WERI-Rb-1 (cell line): ENCODE results near the gene PAPOLB.

Experiments used
- DNase-seq: peaks from one replicate; pipeline ENCODE4 v3.0.0-alpha.2; 2020
- H3K27ac ChIP-seq: fragments of 250-450 bp; sonication (Bioruptor Pico); 2 replicates; pipeline ENCODE4 v1.5.1; 2020; ENCODE audit warnings: mild to moderate bottlenecking, moderate library complexity
- H3K27me3 ChIP-seq: fragments of 250-450 bp; sonication (Bioruptor Pico); 2 replicates; pipeline ENCODE4 v1.5.1; 2021; ENCODE audit warnings: mild to moderate bottlenecking, low read depth, moderate library complexity; ENCODE audit not compliant: insufficient read depth, severe bottlenecking
- H3K36me3 ChIP-seq: fragments of 250-450 bp; sonication (Bioruptor Pico); 2 replicates; pipeline ENCODE4 v1.5.1; 2020; ENCODE audit warnings: mild to moderate bottlenecking, moderate library complexity
- H3K4me3 ChIP-seq: 2 replicates; pipeline ENCODE4 v1.5.1; 2011; ENCODE audit warnings: low read depth, mild to moderate bottlenecking, control low read depth, low read length
- H3K9me3 ChIP-seq: fragments of 250-450 bp; sonication (Bioruptor Pico); 2 replicates; pipeline ENCODE4 v1.5.1; 2021; ENCODE audit warnings: mild to moderate bottlenecking, moderate library complexity; ENCODE audit not compliant: severe bottlenecking
- TF ChIP-seq, protein P1 (sequence below): IDR thresholded peaks from 2 replicates; pipeline ENCODE4 v1.5.1; 2011; ENCODE audit warnings: low read depth, mild to moderate bottlenecking, control low read depth, inconsistent platforms, low read length

The PAPOLB gene

DNA sequence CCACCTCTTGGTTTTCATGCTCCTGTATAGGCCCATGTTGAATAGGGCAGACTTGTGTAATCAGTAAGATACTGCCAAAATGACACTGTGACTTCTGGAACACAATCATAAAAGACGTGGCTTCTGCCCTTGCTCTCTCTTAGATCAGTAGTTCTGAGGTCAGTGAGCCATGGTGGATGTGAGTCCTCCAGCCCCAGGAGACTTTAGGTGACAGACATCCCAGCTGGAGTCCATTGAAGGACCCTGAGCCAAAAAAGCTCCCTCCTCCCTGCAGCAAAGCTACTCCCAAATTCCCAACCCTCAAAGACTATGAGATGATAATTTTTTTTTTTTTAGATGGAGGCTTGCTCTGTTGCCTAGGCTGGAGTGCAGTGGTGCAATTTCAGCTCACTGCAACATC, 24.8 kb upstream of the PAPOLB start:
- H3K27me3 ChIP-seq = no peaks in the 10 kb centered on the region
- no peak overlapping the region for H3K27ac ChIP-seq
- TF ChIP-seq, protein P1, sequence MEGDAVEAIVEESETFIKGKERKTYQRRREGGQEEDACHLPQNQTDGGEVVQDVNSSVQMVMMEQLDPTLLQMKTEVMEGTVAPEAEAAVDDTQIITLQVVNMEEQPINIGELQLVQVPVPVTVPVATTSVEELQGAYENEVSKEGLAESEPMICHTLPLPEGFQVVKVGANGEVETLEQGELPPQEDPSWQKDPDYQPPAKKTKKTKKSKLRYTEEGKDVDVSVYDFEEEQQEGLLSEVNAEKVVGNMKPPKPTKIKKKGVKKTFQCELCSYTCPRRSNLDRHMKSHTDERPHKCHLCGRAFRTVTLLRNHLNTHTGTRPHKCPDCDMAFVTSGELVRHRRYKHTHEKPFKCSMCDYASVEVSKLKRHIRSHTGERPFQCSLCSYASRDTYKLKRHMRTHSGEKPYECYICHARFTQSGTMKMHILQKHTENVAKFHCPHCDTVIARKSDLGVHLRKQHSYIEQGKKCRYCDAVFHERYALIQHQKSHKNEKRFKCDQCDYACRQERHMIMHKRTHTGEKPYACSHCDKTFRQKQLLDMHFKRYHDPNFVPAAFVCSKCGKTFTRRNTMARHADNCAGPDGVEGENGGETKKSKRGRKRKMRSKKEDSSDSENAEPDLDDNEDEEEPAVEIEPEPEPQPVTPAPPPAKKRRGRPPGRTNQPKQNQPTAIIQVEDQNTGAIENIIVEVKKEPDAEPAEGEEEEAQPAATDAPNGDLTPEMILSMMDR = no peak
- no peak for DNase-seq
- H3K9me3 ChIP-seq = no peaks in the 10 kb centered on the region
- no peaks in the 10 kb centered on the region for H3K36me3 ChIP-seq
- no peak overlapping the region for H3K4me3 ChIP-seq

DNA sequence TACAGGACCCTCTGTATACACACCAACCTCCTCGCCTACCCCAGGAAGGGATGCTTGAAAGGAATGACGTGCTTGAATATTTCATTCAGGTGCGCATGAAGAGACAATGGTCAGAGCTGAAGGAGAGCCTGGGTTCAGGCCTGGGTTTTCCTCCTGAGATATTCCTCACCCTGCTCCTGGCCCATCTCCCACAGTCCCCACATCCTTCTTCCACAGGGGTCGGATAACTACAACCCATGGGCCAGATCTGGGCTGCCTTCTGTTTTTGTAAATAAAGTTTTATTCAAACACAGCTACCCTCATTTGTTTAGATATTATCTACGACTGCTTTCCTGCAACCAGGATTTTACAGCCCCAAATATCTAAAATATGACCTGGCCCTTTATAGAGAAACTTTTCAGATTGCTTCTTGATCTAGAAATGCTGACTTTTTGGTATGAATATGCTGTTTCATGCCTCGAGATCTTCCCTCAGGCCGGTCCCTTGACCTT, 23.5 kb upstream of the PAPOLB start:
- Histone ChIP-seq H3K9me3 (no peaks in the 10 kb centered on the region), H3K36me3 (peaks cover 2% of the 10 kb centered on the region), H3K27ac (no peak overlapping the region), H3K27me3 (no peaks in the 10 kb centered on the region), H3K4me3 (no peak overlapping the region)
- TF ChIP-seq, protein P1 = no peak
- no peak for DNase-seq

DNA sequence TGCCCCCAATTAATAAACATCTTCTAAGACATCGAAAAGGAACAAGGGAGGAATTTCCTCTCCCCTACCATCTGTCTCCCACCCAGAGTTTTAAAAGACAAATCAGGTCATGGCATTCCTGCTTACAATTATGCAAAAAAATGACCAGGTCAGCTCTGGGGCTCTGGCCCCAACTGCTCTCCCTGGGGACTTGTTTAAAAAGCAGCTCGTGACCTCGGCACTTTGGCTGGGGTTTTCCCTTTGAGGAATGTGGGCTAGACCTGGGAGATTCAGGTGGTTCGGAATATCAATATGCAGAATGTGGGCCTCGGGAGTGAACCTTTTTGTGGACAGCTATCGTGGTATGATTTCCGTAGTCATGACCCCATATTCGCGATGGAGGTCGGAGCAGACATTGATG, 22.3 kb upstream of the PAPOLB start:
- H3K27ac ChIP-seq = no peak overlapping the region
- no peak for DNase-seq
- H3K27me3 ChIP-seq = no peaks in the 10 kb centered on the region
- TF ChIP-seq, protein P1 = no peak
- peaks cover 8% of the 10 kb centered on the region for H3K36me3 ChIP-seq
- H3K9me3 ChIP-seq = no peaks in the 10 kb centered on the region
- no peak overlapping the region for H3K4me3 ChIP-seq

DNA sequence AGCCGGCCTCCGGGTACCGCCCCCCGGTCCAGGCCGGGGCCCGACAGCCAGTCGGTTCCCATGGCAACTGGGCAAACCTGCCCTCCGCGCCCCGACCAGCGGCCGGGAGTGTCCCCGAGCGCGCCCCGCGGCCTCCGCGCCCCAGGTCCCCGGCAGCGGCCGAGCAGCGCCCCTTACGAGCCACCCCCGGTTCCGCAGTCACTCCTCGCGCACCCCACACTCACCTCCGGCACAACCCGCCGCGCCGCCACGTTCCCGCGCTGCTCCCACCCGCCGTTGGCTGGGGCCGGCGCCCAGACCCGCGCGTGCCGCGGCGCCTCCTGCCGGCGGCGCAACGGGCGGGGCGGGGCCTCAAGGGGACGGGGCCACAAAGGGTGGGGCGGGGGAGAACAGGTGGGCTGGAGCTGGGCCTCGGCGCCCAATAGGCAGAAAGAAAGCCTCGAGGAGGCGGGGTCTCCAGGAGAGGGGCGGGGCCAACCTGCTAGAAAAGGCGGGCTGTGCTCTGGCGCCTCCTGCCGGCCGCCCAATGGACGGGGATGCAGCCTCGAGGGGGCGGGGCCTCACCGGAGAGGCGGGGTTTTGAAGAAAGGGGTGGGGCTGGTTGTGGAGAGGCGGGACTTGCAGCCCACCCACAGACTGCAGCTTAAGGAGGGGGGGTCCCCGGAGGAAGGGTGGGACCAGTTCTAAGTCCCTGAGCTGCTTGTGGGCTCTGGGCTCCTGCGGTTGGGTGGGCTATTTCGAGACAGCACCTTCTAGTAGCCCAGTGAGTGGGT, 21.7 kb upstream of the PAPOLB start, which contains the start of gene RADIL:
Gene RADIL (minus strand): TSS at position 345 of the 773 bp plus-strand sequence. CDS start 5,577 bp downstream, outside the sequence.
- TF ChIP-seq, protein P1 = peak; percentile 69
- H3K27ac ChIP-seq = peak within 1 kb of the TSS; percentile 86
- no peaks in the 10 kb centered on the region for H3K9me3 ChIP-seq
- DNase-seq = peak; percentile 97
- H3K36me3 ChIP-seq = peaks cover 11% of the 10 kb centered on the region
- H3K27me3 ChIP-seq = no peaks in the 10 kb centered on the region
- H3K4me3 ChIP-seq = peak within 1 kb of the TSS; percentile 54

DNA sequence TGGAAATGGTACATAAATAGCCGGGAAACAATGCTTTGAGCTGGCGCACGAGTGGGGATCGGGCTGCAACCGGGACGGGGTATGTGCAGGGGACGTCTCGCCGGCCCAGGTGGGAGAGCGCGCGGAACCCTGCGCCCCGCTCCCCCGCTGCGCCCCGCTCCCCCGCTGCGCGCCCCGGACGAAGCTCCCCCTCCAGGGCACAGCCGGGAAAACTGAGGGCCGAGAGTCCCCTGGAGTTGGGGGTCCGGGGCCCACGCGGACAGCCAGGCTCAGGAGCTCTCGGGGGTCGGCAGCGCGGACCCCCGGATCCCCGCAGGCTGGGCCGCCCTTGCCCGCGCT, 21.2 kb upstream of the PAPOLB start:
- Histone ChIP-seq H3K4me3 (peak overlapping the region; percentile 54), H3K36me3 (peaks cover 11% of the 10 kb centered on the region), H3K27me3 (no peaks in the 10 kb centered on the region), H3K9me3 (no peaks in the 10 kb centered on the region), H3K27ac (peak overlapping the region; percentile 86)
- TF ChIP-seq, protein P1 = no peak
- no peak for DNase-seq
